BLaER1 treated with 17β-estradiol and CSF1 and Interleukin-3, amounts not matched to agents 10 nM and 100 nM (cell line): ENCODE measurements around the gene SLC15A4.

Source experiments
- H3K27ac ChIP-seq, 11 experiments: shearing (Covaris generic); formaldehyde crosslinking; 2 replicates each; pipeline ENCODE4 v1.8.1; 2022
- H3K27me3 ChIP-seq, 11 experiments: shearing (Covaris generic); formaldehyde crosslinking; 2 replicates each; pipeline ENCODE4 v1.8.1; 2022
- H3K36me3 ChIP-seq, 11 experiments: shearing (Covaris generic); formaldehyde crosslinking; 2 replicates each; pipeline ENCODE4 v1.8.1; 2022
- H3K4me1 ChIP-seq, 10 experiments: shearing (Covaris generic); formaldehyde crosslinking; 2 replicates each; pipeline ENCODE4 v1.8.1; 2022
- H3K4me2 ChIP-seq, 11 experiments: shearing (Covaris generic); formaldehyde crosslinking; 2 replicates each; pipeline ENCODE4 v1.8.1; 2022
- H3K4me3 ChIP-seq, 10 experiments: shearing (Covaris generic); formaldehyde crosslinking; 2 replicates each; pipeline ENCODE4 v1.8.1; 2022
- H3K9ac ChIP-seq, 11 experiments: shearing (Covaris generic); formaldehyde crosslinking; 2 replicates each; pipeline ENCODE4 v1.8.1; 2022
- H3K9me3 ChIP-seq, 11 experiments: shearing (Covaris generic); formaldehyde crosslinking; replicated peaks in 1 of 11; 2 replicates each; pipeline ENCODE4 v1.8.1; 2022
- H4K20me1 ChIP-seq, 11 experiments: shearing (Covaris generic); formaldehyde crosslinking; 2 replicates each; pipeline ENCODE4 v1.8.1; 2022
- Cebpa-rat ChIP-seq, 11 experiments: shearing (Covaris generic); IDR thresholded peaks; 2 replicates each; pipeline ENCODE4 v1.8.1; 2022

Gene SLC15A4

GRCh38 chr12:128784030-128784760, 39.6 kb downstream of the SLC15A4 start:
- Histone ChIP-seq H3K27ac (no peak overlapping the region), H3K9ac (no peak overlapping the region), H3K36me3 (no peaks in the 10 kb centered on the region), H3K4me1 (peaks cover 14 to 69% (median 59%) of the 10 kb centered on the region in 10 experiments), H3K27me3 (peaks cover 0 to 28% (median 0%) of the 10 kb centered on the region in 11 experiments; a peak in 9 of 22 replicates), H3K4me2 (peak overlapping the region in 9 of 11 experiments; percentile 33 to 92 (median 68); a peak in 17 of 22 replicates), H3K9me3 (no peaks in the 10 kb centered on the region), H4K20me1 (peaks cover 0 to 17% (median 0%) of the 10 kb centered on the region in 11 experiments; a peak in 3 of 22 replicates), H3K4me3 (no peak overlapping the region)
- TF ChIP-seq Cebpa-rat (IDR thresholded peaks at IDR 0.05): no peak

- Histone ChIP-seq H3K9ac (peak overlapping the region in 1 of 11 experiments; percentile 29; a peak in 2 of 22 replicates), H3K4me3 (no peak overlapping the region), H3K27ac (peak overlapping the region in 5 of 11 experiments; percentile 21 to 46 (median 37); a peak in 6 of 22 replicates), H3K9me3 (peaks cover 0 to 10% (median 0%) of the 10 kb centered on the region in 11 experiments; a peak in 4 of 22 replicates), H3K27me3 (peaks cover 0 to 24% (median 0%) of the 10 kb centered on the region in 11 experiments; a peak in 9 of 22 replicates), H3K4me1 (peaks cover 14 to 66% (median 49%) of the 10 kb centered on the region in 10 experiments), H4K20me1 (peaks cover 0 to 17% (median 0%) of the 10 kb centered on the region in 11 experiments; a peak in 3 of 22 replicates), H3K36me3 (no peaks in the 10 kb centered on the region), H3K4me2 (peak overlapping the region; percentile 33 to 92 (median 68))
- TF ChIP-seq Cebpa-rat (IDR thresholded peaks at IDR 0.05): no peak
Observed at GRCh38 chr12:128783129-128783574, 40.6 kb downstream of the SLC15A4 start.

DNA sequence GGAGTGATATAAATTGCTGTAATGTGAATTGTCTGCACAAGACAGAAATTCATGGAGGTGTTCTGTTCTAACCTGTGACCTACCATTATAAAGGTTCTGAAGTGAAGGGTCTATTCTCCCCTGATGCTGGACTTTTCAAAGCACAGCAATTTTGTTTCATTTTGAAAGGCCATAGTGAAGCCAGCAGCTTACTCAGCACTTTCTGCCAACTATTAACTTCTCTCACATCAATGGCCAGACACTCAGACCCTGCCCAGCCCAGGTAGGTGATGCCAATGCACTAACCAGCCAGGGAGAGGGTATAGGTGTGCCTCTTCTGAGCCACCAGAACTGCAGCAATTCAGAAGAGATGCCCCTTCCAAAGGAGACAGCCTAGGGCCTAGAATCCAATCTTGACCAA, 43.9 kb downstream of the SLC15A4 start:
- Histone ChIP-seq H3K27me3 (no peaks in the 10 kb centered on the region), H3K4me2 (no peak overlapping the region), H3K4me1 (peaks cover 9 to 39% (median 25%) of the 10 kb centered on the region in 10 experiments; a peak in 19 of 20 replicates), H3K9ac (no peak overlapping the region), H4K20me1 (no peaks in the 10 kb centered on the region; a peak in 1 of 22 replicates), H3K9me3 (peaks cover 0 to 12% (median 0%) of the 10 kb centered on the region in 11 experiments; a peak in 4 of 22 replicates), H3K36me3 (no peaks in the 10 kb centered on the region), H3K27ac (no peak overlapping the region), H3K4me3 (no peak overlapping the region)
- TF ChIP-seq Cebpa-rat (IDR thresholded peaks at IDR 0.05): no peak

GRCh38 chr12:128772249-128772648, 51.5 kb downstream of the SLC15A4 start:
- Histone ChIP-seq H4K20me1 (no peaks in the 10 kb centered on the region), H3K9me3 (no peaks in the 10 kb centered on the region), H3K36me3 (no peaks in the 10 kb centered on the region), H3K4me1 (no peaks in the 10 kb centered on the region), H3K9ac (no peak overlapping the region), H3K4me3 (no peak overlapping the region), H3K27me3 (no peaks in the 10 kb centered on the region), H3K4me2 (no peak overlapping the region), H3K27ac (no peak overlapping the region)
- no peak for TF ChIP-seq Cebpa-rat (IDR thresholded peaks at IDR 0.05)

- Histone ChIP-seq H3K4me3 (no peak overlapping the region), H3K4me2 (no peak overlapping the region), H3K27ac (no peak overlapping the region), H3K9ac (no peak overlapping the region), H3K4me1 (no peaks in the 10 kb centered on the region), H3K27me3 (no peaks in the 10 kb centered on the region), H4K20me1 (no peaks in the 10 kb centered on the region), H3K9me3 (no peaks in the 10 kb centered on the region), H3K36me3 (no peaks in the 10 kb centered on the region)
- no peak for TF ChIP-seq Cebpa-rat (IDR thresholded peaks at IDR 0.05)
Observed at GRCh38 chr12:128771681-128772080, 52.1 kb downstream of the SLC15A4 start.

GRCh38 chr12:128767518-128767917, 56.2 kb downstream of the SLC15A4 start:
- Histone ChIP-seq H4K20me1 (no peaks in the 10 kb centered on the region), H3K4me2 (no peak overlapping the region), H3K9ac (no peak overlapping the region), H3K27ac (no peak overlapping the region), H3K4me1 (no peaks in the 10 kb centered on the region), H3K27me3 (no peaks in the 10 kb centered on the region), H3K4me3 (no peak overlapping the region), H3K36me3 (no peaks in the 10 kb centered on the region), H3K9me3 (no peaks in the 10 kb centered on the region)
- TF ChIP-seq Cebpa-rat (IDR thresholded peaks at IDR 0.05): no peak

- Histone ChIP-seq H3K4me3 (no peak overlapping the region), H3K36me3 (no peaks in the 10 kb centered on the region), H3K27ac (no peak overlapping the region), H4K20me1 (no peaks in the 10 kb centered on the region), H3K27me3 (no peaks in the 10 kb centered on the region), H3K9ac (no peak overlapping the region), H3K4me1 (no peaks in the 10 kb centered on the region), H3K4me2 (no peak overlapping the region), H3K9me3 (no peaks in the 10 kb centered on the region)
- TF ChIP-seq Cebpa-rat (IDR thresholded peaks at IDR 0.05): no peak
Observed at GRCh38 chr12:128766738-128767501, 56.8 kb downstream of the SLC15A4 start.

DNA sequence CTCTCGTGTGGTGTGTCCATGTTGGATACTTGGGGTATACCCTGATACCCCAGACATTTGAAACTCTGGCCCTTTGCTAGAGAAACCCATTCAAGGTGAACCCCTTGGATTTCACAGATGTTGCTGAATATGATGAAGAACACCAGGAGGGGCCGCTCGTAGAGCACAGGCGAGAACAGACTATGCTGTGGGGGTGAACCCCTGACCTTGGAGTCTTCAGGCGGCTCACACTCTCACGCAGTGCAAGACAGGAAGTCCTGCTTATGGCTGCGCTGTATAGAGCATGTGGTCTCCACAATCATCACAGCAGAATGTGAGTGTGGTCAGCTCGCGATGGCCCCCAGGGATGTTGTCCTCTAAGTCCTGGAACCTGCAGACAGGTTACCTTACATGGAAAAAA, 60.4 kb downstream of the SLC15A4 start:
- Histone ChIP-seq H3K9ac (no peak overlapping the region), H3K27ac (no peak overlapping the region), H3K4me3 (no peak overlapping the region), H3K4me1 (no peaks in the 10 kb centered on the region), H3K36me3 (no peaks in the 10 kb centered on the region), H3K4me2 (no peak overlapping the region), H3K9me3 (no peaks in the 10 kb centered on the region), H3K27me3 (no peaks in the 10 kb centered on the region), H4K20me1 (no peaks in the 10 kb centered on the region)
- TF ChIP-seq Cebpa-rat (IDR thresholded peaks at IDR 0.05): no peak

- Histone ChIP-seq H3K9me3 (0 out of 22 replicates have a peak, but pooled peaks cover 0 to 2% (median 0%) of the 10 kb centered on the region in 11 experiments), H3K36me3 (no peaks in the 10 kb centered on the region), H3K4me1 (0 out of 20 replicates have a peak, but pooled peaks cover 0 to 3% (median 0%) of the 10 kb centered on the region in 10 experiments), H3K4me3 (no peak overlapping the region), H3K4me2 (no peak overlapping the region), H3K27ac (no peak overlapping the region), H3K9ac (no peak overlapping the region), H3K27me3 (no peaks in the 10 kb centered on the region), H4K20me1 (no peaks in the 10 kb centered on the region)
- no peak for TF ChIP-seq Cebpa-rat (IDR thresholded peaks at IDR 0.05)
Observed at GRCh38 chr12:128761379-128761790, 62.4 kb downstream of the SLC15A4 start.
